Nephron progenitor cell (in vitro differentiated cells): ENCODE data around the gene XAF1.

Source experiments
- DNase-seq: peaks from one replicate; pipeline ENCODE4 v3.0.0; 2021
- H3K27ac Mint-ChIP-seq: 2 replicates; pipeline ENCODE4 v1.8.0; 2021; ENCODE audit warnings: mild to moderate bottlenecking, moderate library complexity, mixed read lengths
- H3K27me3 Mint-ChIP-seq: 2 replicates; pipeline ENCODE4 v1.8.0; 2021; ENCODE audit warnings: mild to moderate bottlenecking, low read depth, mixed read lengths; ENCODE audit not compliant: poor library complexity
- H3K36me3 Mint-ChIP-seq: 2 replicates; pipeline ENCODE4 v1.8.0; 2021; ENCODE audit warnings: low read depth, mixed read lengths
- H3K4me1 Mint-ChIP-seq: 2 replicates; pipeline ENCODE4 v1.8.0; 2021; ENCODE audit warnings: mixed read lengths
- H3K4me3 Mint-ChIP-seq: 2 replicates; pipeline ENCODE4 v1.8.0; 2021; ENCODE audit warnings: mild to moderate bottlenecking, moderate library complexity, mixed read lengths
- H3K9me3 Mint-ChIP-seq: 2 replicates; pipeline ENCODE4 v1.8.0; 2021; ENCODE audit warnings: mild to moderate bottlenecking, moderate library complexity, mixed read lengths
- TF ChIP-seq, protein P1 (sequence below): fragments of 200-600 bp; sonication (generic); IDR thresholded peaks from 2 replicates; pipeline ENCODE4 v1.5.0; 2021; ENCODE audit warnings: antibody characterized with exemption

XAF1 gene

DNA sequence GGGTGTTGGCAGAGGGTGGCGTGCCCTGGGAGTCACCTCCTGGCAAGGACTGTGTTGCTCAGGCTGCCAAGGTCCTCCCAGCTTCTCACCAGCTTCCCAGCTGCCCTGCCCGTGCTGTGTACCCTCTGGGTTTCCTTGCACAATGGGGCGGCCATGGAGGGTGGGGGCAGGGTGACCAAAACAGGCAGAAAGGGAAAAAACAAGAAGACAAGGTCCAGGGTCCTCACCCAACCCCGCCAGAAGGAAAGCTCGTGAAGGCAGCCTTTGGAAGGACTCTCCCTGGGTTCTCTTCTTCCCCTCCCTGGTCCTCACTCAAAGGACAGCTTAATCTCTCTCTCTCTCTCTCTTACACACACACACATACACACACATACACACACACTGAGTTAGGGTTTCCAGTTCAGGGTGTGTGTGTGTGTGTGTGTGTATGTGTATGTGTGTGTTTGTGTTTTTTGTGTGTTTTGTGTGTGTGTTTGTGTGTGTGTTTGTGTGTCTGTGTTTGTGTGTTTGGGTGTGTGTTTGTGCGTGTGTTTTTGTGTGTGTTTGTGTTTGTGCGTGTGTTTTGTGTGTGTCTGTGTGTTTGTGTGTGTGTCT lies 44.7 kb upstream of the XAF1 start:
- H3K27me3 Mint-ChIP-seq: peaks cover 89% of the 10 kb centered on the region
- peak overlapping the region; percentile 35 for H3K4me3 Mint-ChIP-seq

DNA sequence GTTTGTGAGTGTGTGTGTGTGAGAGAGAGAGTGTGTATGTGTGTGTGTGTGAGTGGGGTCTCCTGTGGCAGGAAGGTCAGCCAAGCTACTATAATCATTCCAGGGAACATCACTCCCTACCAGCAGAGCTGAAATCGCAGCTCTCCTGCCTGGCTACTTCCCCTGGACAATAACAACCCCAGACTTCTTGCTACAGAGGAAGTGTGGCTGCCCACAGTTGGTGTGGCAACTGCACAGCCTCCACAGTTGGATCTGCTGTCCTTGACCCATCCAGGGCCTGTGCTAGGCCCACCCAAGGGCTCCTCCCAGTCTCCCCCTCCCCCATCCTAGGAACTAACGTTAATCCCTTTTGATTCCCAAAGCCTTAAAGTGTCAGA lies 44.2 kb upstream of the XAF1 start:
- no peak for DNase-seq
- H3K27me3 Mint-ChIP-seq: peaks cover 88% of the 10 kb centered on the region
- peaks cover 2% of the 10 kb centered on the region for H3K36me3 Mint-ChIP-seq

More for the DNA sequence above, 44.7 kb upstream of the XAF1 start:
- Mint-ChIP-seq H3K9me3 (peaks cover 22% of the 10 kb centered on the region), H3K4me1 (peaks cover 27% of the 10 kb centered on the region), H3K36me3 (no peaks in the 10 kb centered on the region), H3K27ac (no peak overlapping the region)
- DNase-seq: no peak
- TF ChIP-seq, protein P1, sequence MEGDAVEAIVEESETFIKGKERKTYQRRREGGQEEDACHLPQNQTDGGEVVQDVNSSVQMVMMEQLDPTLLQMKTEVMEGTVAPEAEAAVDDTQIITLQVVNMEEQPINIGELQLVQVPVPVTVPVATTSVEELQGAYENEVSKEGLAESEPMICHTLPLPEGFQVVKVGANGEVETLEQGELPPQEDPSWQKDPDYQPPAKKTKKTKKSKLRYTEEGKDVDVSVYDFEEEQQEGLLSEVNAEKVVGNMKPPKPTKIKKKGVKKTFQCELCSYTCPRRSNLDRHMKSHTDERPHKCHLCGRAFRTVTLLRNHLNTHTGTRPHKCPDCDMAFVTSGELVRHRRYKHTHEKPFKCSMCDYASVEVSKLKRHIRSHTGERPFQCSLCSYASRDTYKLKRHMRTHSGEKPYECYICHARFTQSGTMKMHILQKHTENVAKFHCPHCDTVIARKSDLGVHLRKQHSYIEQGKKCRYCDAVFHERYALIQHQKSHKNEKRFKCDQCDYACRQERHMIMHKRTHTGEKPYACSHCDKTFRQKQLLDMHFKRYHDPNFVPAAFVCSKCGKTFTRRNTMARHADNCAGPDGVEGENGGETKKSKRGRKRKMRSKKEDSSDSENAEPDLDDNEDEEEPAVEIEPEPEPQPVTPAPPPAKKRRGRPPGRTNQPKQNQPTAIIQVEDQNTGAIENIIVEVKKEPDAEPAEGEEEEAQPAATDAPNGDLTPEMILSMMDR: no peak

DNA sequence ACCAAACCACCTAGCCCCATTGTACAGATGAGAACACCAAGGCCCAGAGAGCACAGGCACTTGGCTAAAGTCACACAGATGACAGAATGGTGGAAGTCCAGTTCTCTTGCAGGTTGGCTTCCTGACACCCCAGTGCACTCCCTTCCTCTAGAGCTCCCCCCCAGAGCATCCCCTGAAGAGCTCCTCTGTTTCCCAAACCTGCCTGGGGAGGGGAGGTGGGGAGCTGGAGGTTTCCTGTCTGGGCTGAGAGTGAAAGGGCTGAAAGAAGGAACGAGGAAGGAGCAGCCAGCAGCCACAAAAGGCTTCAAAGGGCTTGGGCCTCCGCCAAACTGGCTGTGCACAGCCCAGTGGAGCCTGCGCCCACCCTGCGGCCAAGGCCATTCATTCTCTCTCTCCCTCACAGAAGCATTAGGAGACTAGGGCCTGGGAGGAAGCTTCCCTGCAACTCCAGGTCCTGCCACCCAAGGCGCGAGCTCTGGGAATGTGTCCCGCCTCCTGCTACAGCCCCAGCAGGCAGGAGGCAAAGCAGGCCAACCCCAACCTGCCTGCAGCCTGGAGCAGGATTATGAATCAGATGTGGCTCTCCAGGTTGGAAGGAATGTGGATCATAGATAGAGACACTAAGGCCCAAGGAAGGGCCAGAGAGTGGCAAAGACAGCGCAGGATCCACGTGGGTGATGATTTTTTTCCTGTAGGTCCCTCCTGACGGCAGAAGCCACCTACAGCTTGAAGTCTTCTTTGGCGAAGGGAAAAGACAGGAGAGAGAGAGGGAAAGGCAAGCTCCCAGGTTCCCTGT lies 43.6 kb upstream of the XAF1 start:
- DNase-seq: peak; percentile 44
- Mint-ChIP-seq H3K27me3 (peaks cover 86% of the 10 kb centered on the region), H3K4me3 (peak overlapping the region; percentile 87), H3K36me3 (peaks cover 5% of the 10 kb centered on the region), H3K27ac (no peak overlapping the region), H3K4me1 (peaks cover 27% of the 10 kb centered on the region), H3K9me3 (peaks cover 32% of the 10 kb centered on the region)
- TF ChIP-seq, protein P1: no peak

More for the DNA sequence above, 44.2 kb upstream of the XAF1 start:
- H3K4me1 Mint-ChIP-seq: peaks cover 27% of the 10 kb centered on the region
- peak overlapping the region; percentile 35 for H3K4me3 Mint-ChIP-seq
- H3K9me3 Mint-ChIP-seq: peaks cover 26% of the 10 kb centered on the region
- H3K27ac Mint-ChIP-seq: no peak overlapping the region
- TF ChIP-seq, protein P1: no peak

DNA sequence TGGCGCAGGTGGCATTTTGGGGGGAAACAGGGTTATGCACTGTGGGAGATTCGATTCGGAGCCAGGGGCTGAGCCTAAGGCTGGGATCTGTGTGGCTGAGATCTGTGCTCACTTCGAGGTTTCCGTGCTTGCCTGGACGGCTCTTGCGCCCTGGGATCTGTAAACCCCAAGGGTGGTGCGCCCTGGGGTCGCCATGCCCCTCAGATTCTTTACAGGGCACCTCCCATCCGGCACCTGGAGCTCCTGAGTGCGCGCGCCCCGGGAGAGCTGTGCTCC lies 43.1 kb upstream of the XAF1 start:
- Mint-ChIP-seq H3K4me1 (peaks cover 27% of the 10 kb centered on the region), H3K27ac (no peak overlapping the region), H3K36me3 (peaks cover 5% of the 10 kb centered on the region), H3K4me3 (peak overlapping the region; percentile 87), H3K27me3 (peaks cover 85% of the 10 kb centered on the region), H3K9me3 (peaks cover 37% of the 10 kb centered on the region)
- TF ChIP-seq, protein P1: no peak
- DNase-seq: no peak

DNA sequence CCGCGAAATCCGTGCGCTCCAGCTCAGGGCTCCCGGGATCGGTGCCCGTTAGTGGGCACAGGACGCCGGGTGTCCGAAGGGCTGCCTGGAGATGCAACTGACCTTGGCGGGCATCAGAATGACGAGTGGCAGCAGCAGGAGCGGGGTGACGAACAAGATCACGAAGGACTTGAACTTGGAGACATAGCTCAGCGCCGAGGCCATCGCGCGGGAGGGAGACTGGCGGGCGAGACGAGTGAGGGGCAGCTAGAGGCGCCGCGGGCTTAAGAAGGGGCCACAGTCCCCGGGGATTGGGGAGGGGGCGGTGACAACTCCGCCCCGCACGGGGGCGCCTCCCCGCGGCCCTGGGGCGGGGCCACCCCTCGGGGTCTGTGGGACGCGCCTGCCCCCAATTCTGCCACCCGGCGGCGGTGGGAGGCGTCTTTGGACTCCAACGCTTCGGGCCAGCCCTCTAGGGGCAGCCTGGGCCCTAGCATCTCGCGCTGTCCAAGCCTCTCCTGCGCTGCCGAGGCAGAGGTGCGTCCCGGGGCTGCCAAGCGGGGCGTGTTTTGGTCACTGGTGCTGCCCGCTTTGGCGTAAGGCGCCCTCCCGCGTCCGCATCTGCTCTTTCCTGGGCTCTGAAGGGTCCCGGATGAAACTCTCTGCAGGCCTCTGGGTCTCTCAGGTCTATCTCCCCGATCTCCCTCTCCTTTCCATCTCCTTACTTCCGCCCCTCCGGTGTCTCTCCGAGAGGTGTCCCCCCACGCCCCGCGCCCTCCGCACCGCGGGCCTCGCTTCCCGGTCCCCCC lies 42.5 kb upstream of the XAF1 start, which contains the start of gene SLC13A5:
Gene SLC13A5 (minus strand): TSS at position 240 of the 788 bp plus-strand sequence. CDS start 36 bp downstream, at position 204.
- Mint-ChIP-seq H3K4me1 (peaks cover 27% of the 10 kb centered on the region), H3K36me3 (peaks cover 5% of the 10 kb centered on the region), H3K27me3 (peaks cover 84% of the 10 kb centered on the region), H3K27ac (no peak within 1 kb of the TSS), H3K4me3 (peak within 1 kb of the TSS; percentile 87), H3K9me3 (peaks cover 41% of the 10 kb centered on the region)
- DNase-seq: peak; percentile 82
- TF ChIP-seq, protein P1: peak; percentile 50
